ENCODE results near the gene DENND1A. TPM values are rescaled to one million over a fixed set of nuclear protein-coding genes. Genes with fewer than 3 reads are reported as not detected.
"Not testable (repeated sequence)": the region's sequence is repeated elsewhere in the genome, so short reads cannot be mapped to it uniquely, and the experiment has no call there.

Gene DENND1A
- total RNA-seq, 1 donor: 56.8 TPM

GRCh38 chr9:123952641-123953495, 22.9 kb upstream of the DENND1A start:
- DNase-seq (ENCODE audit: low read depth in 2 of 3, low spot score in 2 of 3): no peak

GRCh38 chr9:123948286-123948685, 18.4 kb upstream of the DENND1A start:
- DNase-seq (ENCODE audit: low read depth in 2 of 3, low spot score in 2 of 3): no peak

GRCh38 chr9:123947326-123947725, 17.4 kb upstream of the DENND1A start:
- no peak for DNase-seq (ENCODE audit: low read depth in 2 of 3, low spot score in 2 of 3)

DNA sequence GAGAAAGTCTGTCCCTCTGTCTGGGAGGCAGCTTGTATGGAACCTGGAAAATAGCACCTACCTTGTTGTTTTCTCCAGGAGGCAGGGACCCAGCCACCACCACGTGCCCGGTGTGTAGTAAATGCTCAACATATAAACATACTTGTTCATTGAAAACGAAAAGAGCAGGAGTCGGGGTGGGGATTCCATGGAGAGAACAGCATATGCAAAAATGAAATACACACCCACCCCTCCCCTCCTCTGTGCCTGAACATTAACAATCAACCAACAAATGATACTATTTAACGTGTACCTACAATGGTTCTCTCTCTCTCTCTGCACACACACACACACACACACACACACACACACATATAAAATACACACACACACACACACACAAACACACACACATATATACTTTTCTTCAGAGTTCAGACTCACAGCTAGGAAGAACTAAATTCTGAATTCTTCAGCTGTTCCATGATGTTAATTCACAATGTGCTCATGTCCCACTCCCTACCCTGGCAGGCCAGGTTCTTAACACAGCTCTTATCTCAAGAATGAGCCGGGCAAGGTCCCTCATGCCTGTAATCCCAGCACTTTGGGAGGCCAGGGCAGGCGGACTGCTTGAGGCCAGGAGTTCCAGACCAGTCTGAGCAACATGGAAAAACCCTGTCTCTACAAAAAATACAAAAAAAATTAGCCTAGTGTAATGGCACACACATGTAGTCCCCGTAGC, 16.3 kb upstream of the DENND1A start:
- no peak for DNase-seq (ENCODE audit: low read depth in 2 of 3, low spot score in 2 of 3)

DNA sequence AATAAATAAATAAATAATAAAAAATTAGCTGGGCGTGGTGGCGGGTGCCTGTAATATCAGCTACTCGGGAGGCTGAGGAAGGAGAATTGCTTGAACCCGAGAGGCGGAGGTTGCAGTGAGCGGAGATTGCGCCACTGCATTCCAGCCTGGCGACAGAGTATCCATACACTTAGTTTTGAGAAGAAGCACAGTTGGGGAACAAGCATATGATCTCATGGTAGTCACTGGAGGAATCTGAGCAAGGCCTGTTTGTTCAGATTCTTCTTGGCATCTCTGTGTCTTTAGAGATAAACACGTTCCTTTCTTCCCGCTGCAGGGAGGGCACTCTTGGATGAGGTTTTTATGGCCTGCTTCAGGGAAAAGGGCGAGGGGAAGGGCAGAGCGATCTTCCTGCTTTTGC, 15.6 kb upstream of the DENND1A start:
- no peak for DNase-seq (ENCODE audit: low read depth in 2 of 3, low spot score in 2 of 3)

DNA sequence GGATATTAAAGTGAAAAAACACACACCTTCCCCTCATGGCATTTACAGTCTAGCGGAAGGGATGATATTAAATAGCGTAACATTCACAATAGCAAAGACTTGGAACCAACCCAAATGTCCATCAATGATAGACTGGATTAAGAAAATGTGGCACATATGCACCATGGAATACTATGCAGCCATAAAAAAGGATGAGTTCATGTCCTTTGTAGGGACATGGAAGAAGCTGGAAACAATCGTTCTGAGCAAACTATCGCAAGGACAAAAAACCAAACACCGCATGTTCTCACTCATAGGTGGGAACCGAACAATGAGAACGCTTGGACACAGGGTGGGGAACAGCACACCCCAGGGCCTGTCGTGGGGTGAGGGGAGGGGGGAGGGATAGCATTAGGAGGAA, 14.5 kb upstream of the DENND1A start:
- not testable (repeated sequence) for DNase-seq (ENCODE audit: low read depth in 2 of 3, low spot score in 2 of 3)

DNA sequence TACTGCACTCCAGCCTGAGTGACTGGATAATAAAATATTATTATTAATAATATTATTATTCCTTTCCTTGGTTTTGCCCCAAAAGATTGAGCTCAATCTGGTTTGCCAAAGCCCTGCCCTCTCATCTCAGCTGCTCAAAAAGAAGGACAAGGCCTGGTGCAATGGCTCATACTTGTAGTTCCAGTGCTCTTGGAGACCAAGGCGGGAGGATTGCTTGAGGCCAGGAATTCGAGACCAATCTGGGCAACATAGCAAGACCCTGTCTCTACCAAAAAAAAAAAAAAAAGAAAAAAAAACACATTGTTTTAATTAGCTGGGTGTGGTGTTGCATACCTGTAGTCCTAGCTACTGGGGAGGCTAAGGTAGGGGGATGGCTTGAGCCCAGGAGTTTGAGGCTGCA, 13.7 kb upstream of the DENND1A start:
- DNase-seq (ENCODE audit: low read depth in 2 of 3, low spot score in 2 of 3): no peak

DNA sequence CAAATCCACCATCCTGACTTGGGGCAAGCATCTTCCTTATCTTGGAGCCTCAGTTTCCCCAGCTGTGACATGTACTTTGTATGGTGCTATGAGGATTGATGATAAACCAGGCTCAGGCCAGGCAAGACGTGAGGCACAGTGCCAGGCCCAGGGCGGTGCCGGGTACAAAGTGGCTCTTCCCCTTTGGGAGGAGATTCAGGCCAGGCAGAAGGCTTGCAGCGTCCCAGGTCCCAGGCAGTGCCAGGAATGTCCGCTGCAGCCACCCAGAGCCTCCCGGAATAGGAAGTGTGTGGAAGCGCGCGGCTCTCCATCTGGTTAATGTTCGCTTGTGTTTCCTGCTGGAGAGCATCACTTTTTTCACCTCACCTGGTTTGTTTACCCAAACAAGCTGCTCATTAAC, 12.6 kb upstream of the DENND1A start:
- DNase-seq (ENCODE audit: low read depth in 2 of 3, low spot score in 2 of 3): no peak

DNA sequence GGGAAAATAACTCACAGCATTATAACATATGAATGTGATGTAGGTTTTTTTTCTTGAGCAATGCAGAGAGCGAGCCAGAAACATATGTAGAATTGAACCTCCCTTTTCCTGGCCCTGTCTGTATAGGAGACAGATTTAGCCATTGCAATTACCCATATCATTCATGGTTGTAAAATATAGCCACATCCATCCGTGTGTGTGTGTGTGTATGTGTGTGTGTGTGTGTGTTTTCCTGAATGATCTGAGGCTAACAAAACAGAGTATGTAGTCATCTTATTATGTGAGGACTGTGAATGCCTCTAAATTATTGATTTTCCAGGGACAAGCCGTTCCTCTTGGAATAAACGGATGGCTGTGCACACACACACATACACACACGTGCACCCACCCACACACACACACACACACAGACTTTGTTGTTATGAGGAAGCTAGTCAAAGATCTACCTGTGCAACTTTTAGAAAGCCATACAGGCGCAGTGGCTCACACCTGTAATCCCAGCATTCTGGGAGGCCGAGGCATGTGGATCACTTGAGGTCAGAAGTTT, 11.7 kb upstream of the DENND1A start:
- no peak for DNase-seq (ENCODE audit: low read depth in 2 of 3, low spot score in 2 of 3)

- no peak for DNase-seq (ENCODE audit: low read depth in 2 of 3, low spot score in 2 of 3)
These were observed 11.0 kb upstream of the DENND1A start for GRCh38 chr9:123940721-123941523.

DNA sequence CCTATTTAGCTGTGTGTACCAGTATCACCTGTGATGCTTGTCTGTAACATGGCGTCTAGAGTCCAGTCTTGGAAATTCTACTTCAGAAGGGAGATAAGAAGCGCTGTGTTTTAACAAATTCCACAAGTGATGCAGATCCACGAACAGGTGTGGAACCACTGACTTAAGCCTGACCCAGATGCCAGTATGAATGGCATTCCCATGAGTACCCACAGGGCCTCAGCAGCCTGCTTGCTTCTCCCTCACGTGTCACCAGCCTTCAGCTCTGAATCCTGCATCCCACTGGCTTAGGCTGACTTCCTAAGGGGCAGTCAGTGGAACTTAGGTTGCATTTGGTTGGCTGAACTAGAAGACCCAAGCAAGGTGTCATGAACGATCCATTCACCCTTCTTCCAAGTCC, 8.5 kb upstream of the DENND1A start:
- DNase-seq (ENCODE audit: low read depth in 2 of 3, low spot score in 2 of 3): no peak

GRCh38 chr9:123936575-123936974, 6.6 kb upstream of the DENND1A start:
- DNase-seq (ENCODE audit: low read depth in 2 of 3, low spot score in 2 of 3): not testable (repeated sequence)

DNA sequence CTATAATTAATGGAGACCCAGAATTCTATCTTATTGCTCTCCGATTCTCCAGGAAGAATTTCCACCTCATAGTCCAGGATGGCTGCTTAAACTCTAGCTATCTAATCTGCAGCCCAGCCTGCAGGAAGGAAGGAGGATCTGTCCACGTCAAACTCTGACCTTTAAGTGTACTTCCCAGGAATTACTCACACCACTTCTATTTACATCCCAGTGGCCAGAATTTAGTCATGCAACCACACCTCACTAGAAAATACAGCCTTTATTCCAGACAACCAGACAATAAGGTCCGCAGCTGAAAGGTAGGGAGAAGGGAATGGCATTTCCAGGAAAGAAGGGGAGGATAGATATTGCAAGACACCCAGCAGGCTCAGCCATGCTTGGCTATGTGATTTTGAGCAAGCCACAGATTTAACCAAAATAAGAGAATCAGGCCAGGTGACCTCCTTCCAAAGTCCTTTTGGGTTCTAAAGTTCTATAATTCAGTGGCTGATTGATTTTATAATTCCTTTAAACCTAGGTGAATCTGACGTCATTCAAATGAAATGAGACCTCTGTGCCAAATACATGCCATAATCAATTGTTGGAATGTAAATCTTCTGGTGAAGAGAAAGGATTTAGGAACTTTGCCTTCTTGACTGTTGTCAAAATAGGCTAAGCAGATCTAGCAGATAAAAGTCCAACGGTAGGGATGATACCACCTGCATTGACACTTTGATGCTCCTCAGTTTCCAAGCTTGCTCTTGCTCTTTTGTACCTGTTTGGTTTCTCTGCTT, 3.7 kb upstream of the DENND1A start:
- no peak for DNase-seq (ENCODE audit: low read depth in 2 of 3, low spot score in 2 of 3)

GRCh38 chr9:123929177-123929869, 603 bp downstream of the DENND1A start:
- DNase-seq (ENCODE audit: low read depth in 2 of 3, low spot score in 2 of 3): no peak

DNA sequence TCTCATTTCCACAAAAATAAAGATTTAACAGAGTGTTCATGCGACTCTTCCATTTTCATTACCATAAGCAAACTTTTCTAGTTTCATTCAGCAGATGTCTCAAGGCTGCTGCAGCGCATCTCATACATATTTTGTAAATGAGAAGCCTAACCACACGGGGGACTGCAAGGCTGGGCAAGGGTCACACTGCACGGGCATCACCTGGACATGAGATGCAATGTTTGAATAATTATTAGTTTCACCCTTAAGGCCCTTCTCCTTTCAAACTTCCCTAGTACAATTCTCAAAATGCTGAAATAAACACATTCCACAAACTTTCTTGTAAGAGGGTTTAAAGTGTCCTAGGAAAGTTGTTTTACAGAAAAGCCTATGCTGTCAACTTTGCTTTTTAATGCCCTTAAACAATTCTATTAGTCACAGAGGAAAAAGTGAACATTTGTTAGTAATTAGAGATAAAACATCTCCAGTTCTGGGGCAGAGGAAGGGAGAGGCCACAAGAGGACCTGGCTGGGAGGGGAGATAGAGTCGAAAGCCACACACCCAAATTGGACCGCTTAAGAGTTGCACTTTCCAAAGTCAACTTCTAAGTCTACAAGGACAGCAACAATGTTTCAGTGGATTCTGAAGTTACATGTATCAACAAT, 1.3 kb downstream of the DENND1A start:
- peak in 2 of 3 donors; percentile 29 to 36 for DNase-seq (ENCODE audit: low read depth in 2 of 3, low spot score in 2 of 3)

- peak in 2 of 3 donors; percentile 26 to 49 for DNase-seq (ENCODE audit: low read depth in 2 of 3, low spot score in 2 of 3)
These were observed 2.0 kb downstream of the DENND1A start for GRCh38 chr9:123927625-123928532.

DNA sequence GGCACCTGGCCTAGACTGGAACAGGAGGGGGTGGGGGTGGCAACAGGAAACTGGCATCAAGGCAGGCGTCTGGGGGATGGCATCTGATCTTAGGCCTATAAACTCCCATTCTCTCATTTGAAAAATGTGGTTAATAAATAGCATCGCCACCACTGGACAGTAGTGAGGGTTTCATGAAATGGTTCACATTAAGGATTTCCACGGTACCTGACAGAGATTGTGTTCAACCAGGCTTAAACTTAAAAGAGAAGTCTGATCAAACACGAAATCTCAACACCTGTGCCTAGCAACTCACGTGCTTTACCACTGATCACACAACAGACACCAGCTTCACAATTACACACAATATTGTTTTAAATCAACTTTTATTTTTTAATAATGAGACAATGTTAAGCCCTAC, 3.0 kb downstream of the DENND1A start:
- no peak for DNase-seq (ENCODE audit: low read depth in 2 of 3, low spot score in 2 of 3)

DNA sequence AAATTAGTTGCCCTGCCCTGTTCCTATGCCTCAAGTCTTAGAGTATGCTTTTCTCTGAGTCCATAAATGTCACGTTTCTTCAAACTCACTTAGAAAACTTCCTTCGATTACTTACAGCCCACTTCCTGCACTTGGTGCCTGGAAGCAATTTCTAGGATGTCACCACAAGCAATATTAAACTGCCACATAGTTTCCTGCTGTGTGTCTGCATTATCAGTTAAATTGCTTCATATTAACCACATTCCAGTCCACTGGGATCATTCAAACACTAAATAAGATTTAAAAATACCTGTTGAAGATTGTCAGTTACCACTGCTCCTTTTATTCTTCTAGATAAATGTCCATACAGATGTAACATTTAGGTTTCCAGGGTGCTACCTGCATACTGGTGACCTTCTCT, 4.1 kb downstream of the DENND1A start:
- DNase-seq (ENCODE audit: low read depth in 2 of 3, low spot score in 2 of 3): no peak
